Tibial nerve (tissue), 3 donors: ENCODE data around the gene CASTOR1.

Experiments
- POLR2A ChIP-seq, 2 donors: fragments of 450-650 bp; IDR thresholded peaks; one replicate each; pipeline ENCODE4 v1.6.1; 2017; ENCODE audit warnings: antibody characterized with exemption in 2 of 2, mild to moderate bottlenecking in 2 of 2, moderate library complexity in 2 of 2
- TF ChIP-seq, protein P1 (sequence below), 5 experiments: fragments of 200-600 bp in 3 of 5; fragments of 450-650 bp in 2 of 5; sonication (generic) in 3 of 5; IDR thresholded peaks; one replicate each; pipeline ENCODE4 v1.5.1; 2016 to 2019; ENCODE audit warnings: antibody characterized with exemption in 5 of 5, mild to moderate bottlenecking in 3 of 5, moderate library complexity in 2 of 5

DNA sequence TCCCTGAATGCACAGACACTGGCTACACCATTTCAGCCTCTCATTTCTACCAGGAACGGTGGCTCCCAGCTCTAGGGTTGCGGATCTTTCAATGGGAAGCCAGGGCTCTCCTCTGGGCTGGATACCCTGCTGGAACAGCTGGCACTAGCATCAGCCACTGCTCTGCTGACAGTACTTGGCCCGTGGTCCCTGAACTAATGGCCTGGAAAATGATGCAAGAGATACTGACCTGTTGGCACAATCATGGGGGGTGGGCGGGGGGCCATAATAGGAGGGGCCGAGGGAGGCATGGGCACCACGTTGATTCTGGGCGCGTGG, 48.1 kb upstream of the CASTOR1 start:
- TF ChIP-seq, protein P1, sequence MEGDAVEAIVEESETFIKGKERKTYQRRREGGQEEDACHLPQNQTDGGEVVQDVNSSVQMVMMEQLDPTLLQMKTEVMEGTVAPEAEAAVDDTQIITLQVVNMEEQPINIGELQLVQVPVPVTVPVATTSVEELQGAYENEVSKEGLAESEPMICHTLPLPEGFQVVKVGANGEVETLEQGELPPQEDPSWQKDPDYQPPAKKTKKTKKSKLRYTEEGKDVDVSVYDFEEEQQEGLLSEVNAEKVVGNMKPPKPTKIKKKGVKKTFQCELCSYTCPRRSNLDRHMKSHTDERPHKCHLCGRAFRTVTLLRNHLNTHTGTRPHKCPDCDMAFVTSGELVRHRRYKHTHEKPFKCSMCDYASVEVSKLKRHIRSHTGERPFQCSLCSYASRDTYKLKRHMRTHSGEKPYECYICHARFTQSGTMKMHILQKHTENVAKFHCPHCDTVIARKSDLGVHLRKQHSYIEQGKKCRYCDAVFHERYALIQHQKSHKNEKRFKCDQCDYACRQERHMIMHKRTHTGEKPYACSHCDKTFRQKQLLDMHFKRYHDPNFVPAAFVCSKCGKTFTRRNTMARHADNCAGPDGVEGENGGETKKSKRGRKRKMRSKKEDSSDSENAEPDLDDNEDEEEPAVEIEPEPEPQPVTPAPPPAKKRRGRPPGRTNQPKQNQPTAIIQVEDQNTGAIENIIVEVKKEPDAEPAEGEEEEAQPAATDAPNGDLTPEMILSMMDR (IDR thresholded peaks at IDR 0.05) = no peak
- TF ChIP-seq POLR2A (IDR thresholded peaks at IDR 0.05) = no peak
